ENCODE measurements around the gene APAF1.

APAF1 gene

DNA sequence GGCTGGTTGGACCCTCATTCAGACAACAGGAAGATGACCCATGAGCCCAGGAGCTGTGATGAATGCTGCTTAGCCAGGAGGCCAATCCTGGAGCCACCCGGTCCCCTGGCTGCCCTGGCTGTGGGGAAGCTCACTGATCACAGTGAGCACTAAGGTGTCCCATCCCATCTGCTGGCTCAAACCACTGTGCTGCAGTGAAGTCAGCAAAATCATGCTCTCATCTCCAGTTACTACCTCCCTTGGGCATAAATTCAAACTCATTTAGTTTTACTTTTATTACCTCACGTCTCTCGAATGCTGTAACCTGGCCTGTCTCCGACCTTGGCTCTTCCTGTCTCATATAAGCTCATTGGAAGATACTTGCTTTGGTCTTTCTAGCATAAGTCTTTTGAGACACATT is 112.4 kb downstream of the APAF1 start:
- DNase-seq, result no peak

DNA sequence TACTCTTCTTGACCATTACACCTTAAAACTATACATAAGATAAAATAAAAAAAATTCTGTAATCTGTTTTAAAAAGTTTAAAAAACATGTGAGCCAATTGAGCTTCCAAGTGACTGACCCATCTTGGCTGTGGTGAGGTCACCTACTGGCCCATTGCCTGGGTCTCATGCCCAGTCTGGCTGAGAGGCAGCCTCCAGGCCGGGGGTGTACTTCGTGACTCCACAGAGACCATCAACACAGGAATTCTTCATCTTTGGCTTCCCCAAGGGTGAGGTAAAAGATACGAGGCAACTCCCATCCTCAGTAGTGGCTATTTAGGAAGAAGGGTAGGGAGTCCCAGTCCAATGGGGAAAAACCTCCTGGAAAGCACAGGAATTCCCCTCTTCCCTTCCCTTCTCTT is 113.2 kb downstream of the APAF1 start:
- DNase-seq, result no peak

DNA sequence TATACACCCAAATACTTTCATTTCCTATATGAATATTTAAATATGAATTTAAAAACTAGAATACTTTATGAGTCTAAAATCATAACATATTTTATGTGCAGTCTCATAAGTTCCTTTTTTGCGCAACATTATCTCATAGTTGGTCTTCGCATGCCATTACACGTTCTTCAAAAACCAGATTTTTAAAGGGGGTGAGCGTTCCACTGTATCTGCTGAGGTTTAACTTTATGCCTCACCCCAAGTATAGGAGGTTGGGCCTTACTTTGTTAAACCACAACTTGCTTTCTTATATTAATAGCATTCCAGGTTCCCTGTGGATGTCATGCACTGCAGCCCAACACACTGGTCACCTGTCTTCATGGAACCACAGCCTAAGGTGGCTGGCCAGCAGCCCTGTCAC is 118.6 kb downstream of the APAF1 start:
- no peak for DNase-seq

DNA sequence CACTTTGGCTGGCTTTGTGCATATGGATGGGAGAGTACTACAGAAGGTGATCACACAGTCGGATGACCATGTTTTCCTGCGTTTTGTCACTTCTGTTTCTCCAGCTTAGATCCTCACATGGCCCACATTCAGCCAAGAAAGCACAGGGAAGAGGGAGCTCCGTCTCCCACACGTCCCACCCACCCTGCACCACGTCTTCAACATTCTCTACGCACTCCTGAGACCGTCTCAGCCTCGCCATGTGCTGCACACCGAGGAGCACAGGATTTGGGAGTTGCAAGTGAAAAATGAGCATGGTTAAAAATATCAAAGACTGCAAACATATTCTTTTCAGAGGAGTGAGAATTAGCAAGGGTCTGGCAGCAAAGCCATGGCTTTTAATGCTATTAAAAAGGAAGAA is 122.2 kb downstream of the APAF1 start:
- DNase-seq, result no peak

DNA sequence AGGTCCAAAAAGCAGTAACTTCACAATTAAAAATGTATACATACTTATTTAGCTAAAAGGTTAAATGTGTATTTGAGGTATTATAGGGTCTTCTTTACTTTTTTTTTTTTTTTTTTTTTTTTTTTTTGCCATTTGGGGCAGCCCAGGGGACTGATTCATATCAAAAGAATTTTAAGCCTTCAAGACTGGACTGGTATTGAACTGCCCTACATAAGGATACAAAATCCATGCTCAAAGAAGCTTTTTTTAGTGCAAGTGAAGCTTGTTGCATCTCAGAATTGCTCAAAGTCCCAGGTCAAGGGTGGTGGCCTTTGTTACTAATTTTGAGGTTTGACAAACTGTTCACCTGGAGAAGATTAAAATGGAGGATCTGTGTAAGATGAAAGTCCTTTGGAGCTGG is 124.0 kb downstream of the APAF1 start:
- no peak for DNase-seq

DNA sequence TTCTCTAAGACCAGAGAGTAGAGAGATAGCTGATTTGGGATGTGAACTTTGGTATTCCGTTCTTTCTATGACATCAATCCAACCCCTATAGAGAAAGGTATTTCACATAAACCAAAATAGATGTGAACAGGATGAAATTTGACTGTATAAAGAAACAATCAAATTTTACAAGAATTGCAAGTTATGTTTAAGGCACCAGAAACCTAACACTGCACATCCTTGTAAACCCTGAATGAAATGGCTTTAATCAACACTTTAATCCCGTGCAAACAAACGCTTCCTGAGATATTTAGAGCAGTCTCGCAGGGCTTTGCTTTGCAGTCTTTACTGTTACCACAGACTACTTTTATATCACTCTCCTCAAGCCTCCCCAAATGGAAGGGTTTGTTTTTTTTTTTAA is 125.1 kb downstream of the APAF1 start:
- DNase-seq, result no peak

DNA sequence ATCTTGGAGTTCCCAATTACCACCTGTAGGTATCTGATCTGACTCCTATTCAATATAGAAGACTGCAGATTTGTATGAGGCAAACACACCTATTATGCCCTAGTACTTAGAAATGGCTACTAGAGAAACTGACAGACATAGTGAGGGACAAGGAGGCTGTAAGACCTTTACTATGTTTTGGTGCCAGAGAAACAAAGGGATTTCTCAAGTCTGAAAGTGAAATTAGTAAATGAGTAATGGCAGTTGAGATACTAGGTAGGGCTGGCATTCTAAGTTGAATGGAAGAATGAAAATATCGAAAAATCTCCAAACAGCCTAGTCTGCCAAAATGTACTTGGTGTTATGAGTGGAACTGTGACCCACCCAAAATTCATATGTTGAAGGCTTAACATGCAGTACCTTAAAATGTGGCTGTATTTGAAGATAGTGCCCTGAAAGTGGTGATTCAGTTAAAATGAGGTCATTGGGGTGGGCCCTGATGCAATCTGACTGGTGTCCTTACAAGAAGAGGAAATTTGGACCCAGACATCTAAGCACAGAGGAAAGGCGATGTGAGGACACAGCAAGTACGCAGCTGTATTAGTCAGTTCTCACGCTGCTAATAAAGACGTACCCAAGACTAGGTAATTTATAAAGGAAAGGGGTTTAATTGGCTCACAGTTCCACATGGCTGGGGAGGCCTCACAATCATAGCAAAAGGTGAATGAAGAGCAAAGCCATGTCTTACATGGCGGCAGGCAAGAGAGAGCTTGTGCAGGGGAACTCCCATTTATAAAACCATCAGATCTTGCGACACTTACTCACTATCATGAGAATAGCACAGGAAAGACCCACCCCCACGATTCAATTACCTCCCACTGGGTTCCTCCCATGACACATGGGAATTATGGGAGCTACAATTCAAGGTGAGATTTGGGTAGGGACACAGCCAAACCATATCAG is 127.0 kb downstream of the APAF1 start:
- DNase-seq, result no peak

DNA sequence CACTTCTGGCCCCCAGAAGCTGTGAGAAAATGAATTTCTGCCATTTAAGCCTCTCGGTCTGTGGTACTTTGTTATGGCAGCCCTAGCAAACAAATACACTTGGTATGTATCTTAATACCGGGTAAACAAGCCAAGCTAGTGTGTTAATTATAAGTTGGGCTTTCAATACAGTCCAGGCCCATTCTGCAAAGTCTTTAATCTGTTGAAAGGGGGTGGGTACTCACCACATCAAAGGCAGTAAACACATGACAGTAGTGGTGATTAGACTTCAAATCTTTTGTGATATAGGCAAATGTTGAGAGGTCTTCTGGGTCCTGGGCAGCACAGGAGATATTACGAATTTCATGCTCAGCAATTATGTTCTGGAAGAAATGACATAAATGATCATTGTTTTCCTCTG is 127.7 kb downstream of the APAF1 start:
- no peak for DNase-seq

DNA sequence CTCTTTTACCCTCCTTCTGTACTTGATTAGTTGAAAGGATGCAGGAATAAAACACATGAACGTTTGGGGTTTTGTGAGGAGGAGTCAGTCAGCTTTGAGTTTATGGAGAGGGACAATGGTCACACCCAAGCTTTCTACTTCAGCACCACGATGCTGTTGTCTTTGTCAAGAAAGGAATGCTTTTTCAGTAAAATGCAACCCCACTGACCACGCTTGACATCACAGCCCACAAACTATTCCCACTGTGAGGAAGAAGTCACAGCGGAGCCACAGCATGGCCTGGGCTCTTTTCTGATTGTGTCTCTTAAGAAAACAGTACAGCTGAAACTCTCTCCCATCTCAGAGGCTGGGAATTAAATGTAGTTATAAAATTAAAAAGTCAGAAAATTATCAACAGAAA is 135.2 kb downstream of the APAF1 start:
- no peak for DNase-seq

DNA sequence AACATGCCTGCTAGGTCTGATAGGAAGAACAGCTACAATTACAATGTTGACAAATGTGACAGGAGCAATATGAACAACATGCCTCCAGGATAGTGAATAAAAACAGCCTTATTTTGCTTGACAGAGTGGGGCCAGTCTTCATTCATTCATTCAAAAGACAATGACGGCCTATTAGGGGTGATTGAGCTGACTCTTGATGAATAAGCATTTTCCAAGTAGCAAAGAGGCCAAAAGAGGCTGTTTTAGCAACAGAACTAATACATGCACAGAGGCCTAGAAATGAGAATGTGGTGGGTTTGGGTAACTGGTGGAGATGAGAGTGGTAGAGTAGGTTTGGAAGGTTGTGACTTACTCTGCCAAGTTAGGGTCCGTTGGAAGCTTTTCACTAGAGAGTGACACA is 138.3 kb downstream of the APAF1 start:
- no peak for DNase-seq

All from NCI-H524 (cell line).